ENCODE results near the gene PSENEN. TPM values are rescaled to one million over a fixed set of nuclear protein-coding genes. Genes with fewer than 3 reads are reported as not detected.

The PSENEN gene
- total RNA-seq, 6 experiments from 2014 or later, result 24.2 to 42.9 (median 35.8) TPM

GRCh38 chr19:35746531-35746930 is 1.1 kb downstream of the PSENEN start:
- intact Hi-C loops (cut with DNase I), result no loop called here
- H3K27ac ChIP-seq, result no peak overlapping the region

GRCh38 chr19:35748106-35749020 is 2.9 kb downstream of the PSENEN start, which contains the start of gene LIN37:
TSS of gene LIN37 (plus strand) at chr19:35748576. CDS start at chr19:35748725, 149 bp downstream.
- Histone ChIP-seq H3K4me3 (peak within 1 kb of the TSS; percentile 62 to 98 (median 86)), H3K36me3 (peaks cover 0 to 11% (median 4%) of the 10 kb centered on the region in 4 donors), H3K27ac (peak within 1 kb of the TSS; percentile 40 to 60 (median 59)), H3K4me1 (peaks cover 0 to 29% (median 17%) of the 10 kb centered on the region in 4 donors), H3K9me3 (no peaks in the 10 kb centered on the region), H3K27me3 (no peaks in the 10 kb centered on the region)
- intact Hi-C loops (cut with DNase I), result no loop called here
- under 1% methylated on average over 32 of the region's 45 CpGs for WGBS (ENCODE audit: insufficient coverage, low coverage, low lambda C conversion rate, missing lambda C conversion rate)
- DNase-seq (peak; percentile 99 to 100 (median 99)), ATAC-seq (peak; percentile 76 to 87 (median 84))
- TF ChIP-seq POLR2A (IDR thresholded peaks at IDR 0.05), result peak; percentile 93
- TF ChIP-seq CTCF (IDR thresholded peaks at IDR 0.05), result peak in 2 of 4 donors; percentile 19 to 25

More at GRCh38 chr19:35746531-35746930, 1.1 kb downstream of the PSENEN start:
- H3K27me3 ChIP-seq, result no peaks in the 10 kb centered on the region
- ATAC-seq, result no peak
- H3K4me1 ChIP-seq, result peaks cover 0 to 29% (median 17%) of the 10 kb centered on the region in 4 donors
- TF ChIP-seq CTCF (IDR thresholded peaks at IDR 0.05) (no peak), POLR2A (IDR thresholded peaks at IDR 0.05) (no peak)
- no peaks in the 10 kb centered on the region for H3K9me3 ChIP-seq
- no peak overlapping the region for H3K4me3 ChIP-seq
- peak in 1 of 3 donors; percentile 29 for DNase-seq
- WGBS (ENCODE audit: insufficient coverage, low coverage, low lambda C conversion rate, missing lambda C conversion rate), result no CpG with 5 or more reads among the region's 5 CpGs
- no peaks in the 10 kb centered on the region for H3K36me3 ChIP-seq

- no peak for ATAC-seq
- peaks cover 0 to 20% (median 13%) of the 10 kb centered on the region in 4 donors for H3K4me1 ChIP-seq
- 93% methylated on average over 3 of the region's 5 CpGs for WGBS (ENCODE audit: insufficient coverage, low coverage, low lambda C conversion rate, missing lambda C conversion rate)
- H3K27ac ChIP-seq, result no peak overlapping the region
- DNase-seq, result no peak
- H3K27me3 ChIP-seq, result no peaks in the 10 kb centered on the region
- H3K36me3 ChIP-seq, result peaks cover 0 to 13% (median 5%) of the 10 kb centered on the region in 4 donors
- intact Hi-C loops (cut with DNase I), result no loop called here
- H3K4me3 ChIP-seq, result no peak overlapping the region
- no peaks in the 10 kb centered on the region for H3K9me3 ChIP-seq
- TF ChIP-seq CTCF (IDR thresholded peaks at IDR 0.05), result no peak
Measured at GRCh38 chr19:35750167-35750566, 4.7 kb downstream of the PSENEN start.

- Histone ChIP-seq H3K9me3 (no peaks in the 10 kb centered on the region), H3K27me3 (no peaks in the 10 kb centered on the region), H3K4me1 (peaks cover 0 to 21% (median 12%) of the 10 kb centered on the region in 4 donors), H3K27ac (no peak overlapping the region), H3K36me3 (peaks cover 0 to 13% (median 5%) of the 10 kb centered on the region in 4 donors), H3K4me3 (no peak overlapping the region)
- DNase-seq (peak in 2 of 3 donors; percentile 12 to 76), ATAC-seq (no peak)
- TF ChIP-seq POLR2A (IDR thresholded peaks at IDR 0.05) (no peak), CTCF (IDR thresholded peaks at IDR 0.05) (no peak)
- intact Hi-C loops (cut with DNase I), result no loop called here
- WGBS (ENCODE audit: insufficient coverage, low coverage, low lambda C conversion rate, missing lambda C conversion rate), result 67% methylated on average over 5 of the region's 14 CpGs
Measured at GRCh38 chr19:35751839-35752745, 6.6 kb downstream of the PSENEN start.

All from right lobe of liver (tissue), 6 donors.